ENCODE data around the gene GRAMD2B. TPM values are rescaled to one million over a fixed set of nuclear protein-coding genes. Genes with fewer than 3 reads are reported as not detected.

The GRAMD2B gene
- total RNA-seq, 6 donors from 2014 or later, result 11.3 to 70.4 (median 17.7) TPM

GRCh38 chr5:126527892-126528291, 104.7 kb downstream of the GRAMD2B start:
- H3K4me3 ChIP-seq, result no peak overlapping the region
- H3K9me3 ChIP-seq, result no peaks in the 10 kb centered on the region
- TF ChIP-seq CTCF (IDR thresholded peaks at IDR 0.05), result no peak
- TF ChIP-seq POLR2A (IDR thresholded peaks at IDR 0.05), result no peak
- no peak for TF ChIP-seq EP300 (IDR thresholded peaks at IDR 0.05)
- no peak for TF ChIP-seq POLR2AphosphoS5 (IDR thresholded peaks at IDR 0.05)
- no peaks in the 10 kb centered on the region for H3K27me3 ChIP-seq
- DNase-seq, result no peak
- H3K4me1 ChIP-seq, result peaks cover 19 to 35% (median 25%) of the 10 kb centered on the region in 4 donors
- H3K36me3 ChIP-seq, result no peaks in the 10 kb centered on the region
- no peak for ATAC-seq (ENCODE audit: low FRiP score in 2 of 2)
- no peak overlapping the region for H3K27ac ChIP-seq

GRCh38 chr5:126531543-126532120, 108.4 kb downstream of the GRAMD2B start:
- H3K27ac ChIP-seq, result peak overlapping the region in 2 of 4 donors; percentile 21 to 49
- peaks cover 0 to 14% (median 7%) of the 10 kb centered on the region in 4 donors for H3K4me1 ChIP-seq
- 69 to 82% methylated on average over 4 of the region's 4 CpGs for WGBS, 2 donors
- ATAC-seq (ENCODE audit: low FRiP score in 2 of 2) (no peak), DNase-seq (no peak)
- no peaks in the 10 kb centered on the region for H3K36me3 ChIP-seq
- no peak overlapping the region for H3K4me3 ChIP-seq
- no peaks in the 10 kb centered on the region for H3K27me3 ChIP-seq
- TF ChIP-seq CTCF (IDR thresholded peaks at IDR 0.05) (no peak), POLR2A (IDR thresholded peaks at IDR 0.05) (no peak), POLR2AphosphoS5 (IDR thresholded peaks at IDR 0.05) (no peak), EP300 (IDR thresholded peaks at IDR 0.05) (no peak)
- no peaks in the 10 kb centered on the region for H3K9me3 ChIP-seq

GRCh38 chr5:126534553-126534952, 111.3 kb downstream of the GRAMD2B start:
- H3K36me3 ChIP-seq, result no peaks in the 10 kb centered on the region
- no peaks in the 10 kb centered on the region for H3K27me3 ChIP-seq
- 100% methylated on average over 1 of the region's 1 CpG for WGBS, 2 donors
- DNase-seq (no peak), ATAC-seq (ENCODE audit: low FRiP score in 2 of 2) (no peak)
- no peak overlapping the region for H3K4me3 ChIP-seq
- H3K27ac ChIP-seq, result no peak overlapping the region
- H3K9me3 ChIP-seq, result no peaks in the 10 kb centered on the region
- peaks cover 3 to 19% (median 16%) of the 10 kb centered on the region in 4 donors for H3K4me1 ChIP-seq
- TF ChIP-seq CTCF (IDR thresholded peaks at IDR 0.05) (no peak), POLR2A (IDR thresholded peaks at IDR 0.05) (no peak), EP300 (IDR thresholded peaks at IDR 0.05) (no peak), POLR2AphosphoS5 (IDR thresholded peaks at IDR 0.05) (no peak)

- Histone ChIP-seq H3K4me1 (peaks cover 3 to 19% (median 16%) of the 10 kb centered on the region in 4 donors), H3K4me3 (no peak overlapping the region), H3K36me3 (no peaks in the 10 kb centered on the region), H3K9me3 (no peaks in the 10 kb centered on the region), H3K27ac (peak overlapping the region in 2 of 4 donors; percentile 40 to 67), H3K27me3 (no peaks in the 10 kb centered on the region)
- 79 to 89% methylated on average over 3 to 4 of the region's 4 CpGs for WGBS, 2 donors
- TF ChIP-seq POLR2A (IDR thresholded peaks at IDR 0.05) (no peak), POLR2AphosphoS5 (IDR thresholded peaks at IDR 0.05) (no peak), CTCF (IDR thresholded peaks at IDR 0.05) (no peak), EP300 (IDR thresholded peaks at IDR 0.05) (no peak)
- ATAC-seq (ENCODE audit: low FRiP score in 2 of 2) (no peak), DNase-seq (no peak)
These were observed 112.8 kb downstream of the GRAMD2B start for GRCh38 chr5:126535856-126536545.

Data from upper lobe of left lung (tissue), 6 donors.